HepG2 (cell line): Measurements from ENCODE around the gene UBASH3A. TPM values are rescaled to one million over a fixed set of nuclear protein-coding genes. Genes with fewer than 3 reads are reported as not detected.

ENCODE experiments used
- GZF1 ChIP-seq: sonication (generic); formaldehyde crosslinking; IDR thresholded peaks from 2 replicates; pipeline ENCODE4 v1.5.1; 2020; ENCODE audit warnings: mild to moderate bottlenecking, missing genetic modification reagents
- HDAC1 ChIP-seq: sonication (generic); formaldehyde crosslinking; IDR thresholded peaks from 2 replicates; pipeline ENCODE4 v1.5.1; 2020; ENCODE audit warnings: mild to moderate bottlenecking, missing genetic modification reagents
- HNF4A ChIP-seq: sonication (generic); formaldehyde crosslinking; IDR thresholded peaks from 2 replicates; pipeline ENCODE4 v1.4.0; 2020; ENCODE audit warnings: missing genetic modification reagents
- NCOA1 ChIP-seq: sonication (generic); formaldehyde crosslinking; IDR thresholded peaks from 2 replicates; pipeline ENCODE4 v1.9.0; 2021; ENCODE audit warnings: missing genetic modification reagents
- RFX3 ChIP-seq: IDR thresholded peaks from 2 replicates; pipeline ENCODE4 v1.6.1; 2016; ENCODE audit warnings: missing biosample characterization, missing genetic modification reagents
- SALL1 ChIP-seq: sonication (generic); formaldehyde crosslinking; IDR thresholded peaks from 2 replicates; pipeline ENCODE4 v1.8.0; 2022; ENCODE audit warnings: mild to moderate bottlenecking, missing genetic modification reagents
- TCF12 ChIP-seq, 2 experiments: fragments of 450-650 bp in 1 of 2; sonication (generic) in 1 of 2; formaldehyde crosslinking in 1 of 2; IDR thresholded peaks; 2 replicates each; pipeline versions ENCODE4 v1.6.1 to v1.8.0; 2017 to 2022; ENCODE audit warnings: antibody characterized with exemption in 1 of 2, mild to moderate bottlenecking in 1 of 2, missing genetic modification reagents in 1 of 2, moderate library complexity in 1 of 2
- XBP1 ChIP-seq: sonication (generic); formaldehyde crosslinking; IDR thresholded peaks from 2 replicates; pipeline ENCODE4 v1.5.0; 2020; ENCODE audit warnings: missing genetic modification reagents
- XRCC5 ChIP-seq: fragments of 200-400 bp; formaldehyde crosslinking; optimal IDR thresholded peaks from 2 replicates; pipeline ENCODE3; 2017; ENCODE audit warnings: mild to moderate bottlenecking, low read length
- ZC3H4 ChIP-seq: sonication (generic); formaldehyde crosslinking; IDR thresholded peaks from 2 replicates; pipeline ENCODE4 v1.4.0; 2020; ENCODE audit warnings: missing genetic modification reagents, borderline replicate concordance
- ZNF543 ChIP-seq: sonication (generic); formaldehyde crosslinking; IDR thresholded peaks from 2 replicates; pipeline ENCODE4 v1.4.0; 2020; ENCODE audit warnings: mild to moderate bottlenecking, missing genetic modification reagents
- ZNF570 ChIP-seq: sonication (generic); formaldehyde crosslinking; IDR thresholded peaks from 2 replicates; pipeline ENCODE4 v1.4.0; 2020; ENCODE audit warnings: mild to moderate bottlenecking, missing genetic modification reagents, borderline replicate concordance
- ZNF761 ChIP-seq: sonication (generic); formaldehyde crosslinking; conservative IDR thresholded peaks from 2 replicates; pipeline ENCODE4 v1.4.0; 2020; ENCODE audit warnings: mild to moderate bottlenecking, missing genetic modification reagents
- polyA plus RNA-seq, 8 experiments: library from polyadenylated mRNA; depleted of rRNA in 3 of 8; stranded (reverse) in 7 of 8; unstranded in 1 of 8; fragments of >200 nt; fragmentation: Illumina TruSeq in 4 of 8; extraction: Trizol in 4 of 8; gene quantifications; 2 replicates each; pipeline versions ENCODE4 v1.2.1 to v1.2.3, GENCODE V29; 2011 to 2016; ENCODE audit warnings: low read depth in 4 of 8, missing spikeins in 1 of 8, mixed read lengths in 1 of 8; ENCODE audit not compliant: insufficient read depth in 1 of 8
- total RNA-seq, 5 experiments: library from RNA; depleted of rRNA; stranded (reverse); fragments of >200 nt; fragmentation: Illumina TruSeq; extraction: Trizol; gene quantifications; 2 replicates each; pipeline ENCODE4 v1.2.3, GENCODE V29; 2016; ENCODE audit warnings: low read depth in 1 of 5
- TF ChIP-seq, protein P1 (sequence below): sonication (generic); formaldehyde crosslinking; IDR thresholded peaks from 2 replicates; pipeline ENCODE4 v1.4.0; 2020; ENCODE audit warnings: missing genetic modification reagents
- TF ChIP-seq, protein P2 (sequence below): sonication (generic); formaldehyde crosslinking; IDR thresholded peaks from 2 replicates; pipeline ENCODE4 v1.4.0; 2020; ENCODE audit warnings: missing genetic modification reagents
- TF ChIP-seq, protein P3 (sequence below): sonication (generic); formaldehyde crosslinking; IDR thresholded peaks from 2 replicates; pipeline ENCODE4 v1.5.1; 2020; ENCODE audit warnings: missing genetic modification reagents, mild to moderate bottlenecking, borderline replicate concordance

The UBASH3A gene
- total and polyA plus RNA-seq, 2 of the 13 experiments (the other 11 are each of a cell fraction or from before 2014, with no cell fraction given): not detected

DNA sequence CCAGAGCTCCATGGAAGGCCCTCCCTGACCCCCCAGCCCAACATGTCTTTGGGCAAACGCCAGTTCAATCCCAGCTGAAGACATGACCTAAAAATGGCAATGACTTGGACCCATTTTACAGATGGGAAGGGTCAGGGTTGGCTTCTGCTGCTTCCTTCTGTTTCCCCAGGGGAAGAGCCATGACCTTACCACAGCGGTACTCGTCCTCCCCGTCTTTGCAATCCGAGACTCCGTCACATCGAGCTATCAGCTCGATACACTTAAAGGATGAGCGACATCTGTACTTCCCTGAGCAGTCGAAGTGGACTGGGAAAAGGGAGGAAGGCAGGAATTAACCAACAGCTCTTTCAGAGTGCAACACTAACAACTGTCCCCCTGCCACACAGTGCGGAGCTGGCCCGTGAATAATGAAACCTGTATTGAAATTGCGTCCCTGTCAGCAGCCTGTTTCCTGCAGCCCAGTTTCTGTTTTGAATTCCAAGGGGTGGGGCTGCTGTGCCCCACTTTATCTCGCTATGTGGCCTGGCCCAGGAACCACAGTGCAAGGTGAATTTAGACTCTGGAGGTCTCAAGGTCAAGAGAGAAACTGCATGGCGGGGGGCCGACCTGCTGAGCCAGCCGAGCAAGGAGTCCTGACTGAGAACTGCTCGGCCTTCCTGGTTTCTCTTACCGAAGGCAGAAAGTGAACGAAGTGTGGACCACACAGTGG is 14.8 kb upstream of the UBASH3A start (continued):
- TF ChIP-seq, protein P1, sequence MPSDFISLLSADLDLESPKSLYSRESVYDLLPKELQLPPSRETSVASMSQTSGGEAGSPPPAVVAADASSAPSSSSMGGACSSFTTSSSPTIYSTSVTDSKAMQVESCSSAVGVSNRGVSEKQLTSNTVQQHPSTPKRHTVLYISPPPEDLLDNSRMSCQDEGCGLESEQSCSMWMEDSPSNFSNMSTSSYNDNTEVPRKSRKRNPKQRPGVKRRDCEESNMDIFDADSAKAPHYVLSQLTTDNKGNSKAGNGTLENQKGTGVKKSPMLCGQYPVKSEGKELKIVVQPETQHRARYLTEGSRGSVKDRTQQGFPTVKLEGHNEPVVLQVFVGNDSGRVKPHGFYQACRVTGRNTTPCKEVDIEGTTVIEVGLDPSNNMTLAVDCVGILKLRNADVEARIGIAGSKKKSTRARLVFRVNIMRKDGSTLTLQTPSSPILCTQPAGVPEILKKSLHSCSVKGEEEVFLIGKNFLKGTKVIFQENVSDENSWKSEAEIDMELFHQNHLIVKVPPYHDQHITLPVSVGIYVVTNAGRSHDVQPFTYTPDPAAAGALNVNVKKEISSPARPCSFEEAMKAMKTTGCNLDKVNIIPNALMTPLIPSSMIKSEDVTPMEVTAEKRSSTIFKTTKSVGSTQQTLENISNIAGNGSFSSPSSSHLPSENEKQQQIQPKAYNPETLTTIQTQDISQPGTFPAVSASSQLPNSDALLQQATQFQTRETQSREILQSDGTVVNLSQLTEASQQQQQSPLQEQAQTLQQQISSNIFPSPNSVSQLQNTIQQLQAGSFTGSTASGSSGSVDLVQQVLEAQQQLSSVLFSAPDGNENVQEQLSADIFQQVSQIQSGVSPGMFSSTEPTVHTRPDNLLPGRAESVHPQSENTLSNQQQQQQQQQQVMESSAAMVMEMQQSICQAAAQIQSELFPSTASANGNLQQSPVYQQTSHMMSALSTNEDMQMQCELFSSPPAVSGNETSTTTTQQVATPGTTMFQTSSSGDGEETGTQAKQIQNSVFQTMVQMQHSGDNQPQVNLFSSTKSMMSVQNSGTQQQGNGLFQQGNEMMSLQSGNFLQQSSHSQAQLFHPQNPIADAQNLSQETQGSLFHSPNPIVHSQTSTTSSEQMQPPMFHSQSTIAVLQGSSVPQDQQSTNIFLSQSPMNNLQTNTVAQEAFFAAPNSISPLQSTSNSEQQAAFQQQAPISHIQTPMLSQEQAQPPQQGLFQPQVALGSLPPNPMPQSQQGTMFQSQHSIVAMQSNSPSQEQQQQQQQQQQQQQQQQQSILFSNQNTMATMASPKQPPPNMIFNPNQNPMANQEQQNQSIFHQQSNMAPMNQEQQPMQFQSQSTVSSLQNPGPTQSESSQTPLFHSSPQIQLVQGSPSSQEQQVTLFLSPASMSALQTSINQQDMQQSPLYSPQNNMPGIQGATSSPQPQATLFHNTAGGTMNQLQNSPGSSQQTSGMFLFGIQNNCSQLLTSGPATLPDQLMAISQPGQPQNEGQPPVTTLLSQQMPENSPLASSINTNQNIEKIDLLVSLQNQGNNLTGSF (CRISPR knock-in tag): no peak
- TF ChIP-seq, protein P2, sequence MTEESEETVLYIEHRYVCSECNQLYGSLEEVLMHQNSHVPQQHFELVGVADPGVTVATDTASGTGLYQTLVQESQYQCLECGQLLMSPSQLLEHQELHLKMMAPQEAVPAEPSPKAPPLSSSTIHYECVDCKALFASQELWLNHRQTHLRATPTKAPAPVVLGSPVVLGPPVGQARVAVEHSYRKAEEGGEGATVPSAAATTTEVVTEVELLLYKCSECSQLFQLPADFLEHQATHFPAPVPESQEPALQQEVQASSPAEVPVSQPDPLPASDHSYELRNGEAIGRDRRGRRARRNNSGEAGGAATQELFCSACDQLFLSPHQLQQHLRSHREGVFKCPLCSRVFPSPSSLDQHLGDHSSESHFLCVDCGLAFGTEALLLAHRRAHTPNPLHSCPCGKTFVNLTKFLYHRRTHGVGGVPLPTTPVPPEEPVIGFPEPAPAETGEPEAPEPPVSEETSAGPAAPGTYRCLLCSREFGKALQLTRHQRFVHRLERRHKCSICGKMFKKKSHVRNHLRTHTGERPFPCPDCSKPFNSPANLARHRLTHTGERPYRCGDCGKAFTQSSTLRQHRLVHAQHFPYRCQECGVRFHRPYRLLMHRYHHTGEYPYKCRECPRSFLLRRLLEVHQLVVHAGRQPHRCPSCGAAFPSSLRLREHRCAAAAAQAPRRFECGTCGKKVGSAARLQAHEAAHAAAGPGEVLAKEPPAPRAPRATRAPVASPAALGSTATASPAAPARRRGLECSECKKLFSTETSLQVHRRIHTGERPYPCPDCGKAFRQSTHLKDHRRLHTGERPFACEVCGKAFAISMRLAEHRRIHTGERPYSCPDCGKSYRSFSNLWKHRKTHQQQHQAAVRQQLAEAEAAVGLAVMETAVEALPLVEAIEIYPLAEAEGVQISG (CRISPR knock-in tag): peak; percentile 27; the same call in 1 of the 2 replicates
- no peak for TF ChIP-seq TCF12 (IDR thresholded peaks at IDR 0.05)
- no peak for TF ChIP-seq TCF12 (CRISPR knock-in tag; IDR thresholded peaks at IDR 0.05)
- no peak for TF ChIP-seq GZF1 (CRISPR knock-in tag)
- TF ChIP-seq XBP1: no peak
- TF ChIP-seq NCOA1 (CRISPR knock-in tag): no peak
- TF ChIP-seq HDAC1 (CRISPR knock-in tag): peak; percentile 77
- TF ChIP-seq ZC3H4 (CRISPR knock-in tag): peak; percentile 66; the same call in 1 of the 2 replicates
- TF ChIP-seq ZNF543: peak; percentile 77; the same call in 1 of the 2 replicates
- peak; percentile 1 for TF ChIP-seq XRCC5
- 0 out of 2 replicates have a peak, but pooled peaks have one; percentile 1 for TF ChIP-seq SALL1 (CRISPR knock-in tag)
- TF ChIP-seq, protein P3, sequence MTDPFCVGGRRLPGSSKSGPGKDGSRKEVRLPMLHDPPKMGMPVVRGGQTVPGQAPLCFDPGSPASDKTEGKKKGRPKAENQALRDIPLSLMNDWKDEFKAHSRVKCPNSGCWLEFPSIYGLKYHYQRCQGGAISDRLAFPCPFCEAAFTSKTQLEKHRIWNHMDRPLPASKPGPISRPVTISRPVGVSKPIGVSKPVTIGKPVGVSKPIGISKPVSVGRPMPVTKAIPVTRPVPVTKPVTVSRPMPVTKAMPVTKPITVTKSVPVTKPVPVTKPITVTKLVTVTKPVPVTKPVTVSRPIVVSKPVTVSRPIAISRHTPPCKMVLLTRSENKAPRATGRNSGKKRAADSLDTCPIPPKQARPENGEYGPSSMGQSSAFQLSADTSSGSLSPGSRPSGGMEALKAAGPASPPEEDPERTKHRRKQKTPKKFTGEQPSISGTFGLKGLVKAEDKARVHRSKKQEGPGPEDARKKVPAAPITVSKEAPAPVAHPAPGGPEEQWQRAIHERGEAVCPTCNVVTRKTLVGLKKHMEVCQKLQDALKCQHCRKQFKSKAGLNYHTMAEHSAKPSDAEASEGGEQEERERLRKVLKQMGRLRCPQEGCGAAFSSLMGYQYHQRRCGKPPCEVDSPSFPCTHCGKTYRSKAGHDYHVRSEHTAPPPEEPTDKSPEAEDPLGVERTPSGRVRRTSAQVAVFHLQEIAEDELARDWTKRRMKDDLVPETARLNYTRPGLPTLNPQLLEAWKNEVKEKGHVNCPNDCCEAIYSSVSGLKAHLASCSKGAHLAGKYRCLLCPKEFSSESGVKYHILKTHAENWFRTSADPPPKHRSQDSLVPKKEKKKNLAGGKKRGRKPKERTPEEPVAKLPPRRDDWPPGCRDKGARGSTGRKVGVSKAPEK (CRISPR knock-in tag): no peak
- peak; percentile 46; the same call in 1 of the 2 replicates for TF ChIP-seq HNF4A (CRISPR knock-in tag)
- TF ChIP-seq ZNF570 (CRISPR knock-in tag): peak; percentile 45; the same call in 1 of the 2 replicates
- TF ChIP-seq ZNF761 (CRISPR knock-in tag): no peak
- no peak for TF ChIP-seq RFX3
